G401 (cell line): ENCODE data around the gene OSBPL1A. TPM values are rescaled to one million over a fixed set of nuclear protein-coding genes. Genes with fewer than 3 reads are reported as not detected.

Experiments used
- DNase-seq: peaks from one replicate; pipeline ENCODE4 v3.0.0-alpha.2; 2015; ENCODE audit warnings: low spot score
- in situ Hi-C: cut with HindIII; loops from 2 replicates; pipeline ENCODE4 v1.10.0; 2016; ENCODE audit warnings: low sequenced_read_pairs, mixed read lengths
- total RNA-seq: library from RNA; depleted of rRNA; stranded (reverse); fragments of >200 nt; shearing (Covaris generic); gene quantifications from 2 replicates; pipeline ENCODE4 v1.2.3, GENCODE V29; 2014

OSBPL1A gene
- total RNA-seq, 1 experiment from 2014 or later: 75.8 TPM

DNA sequence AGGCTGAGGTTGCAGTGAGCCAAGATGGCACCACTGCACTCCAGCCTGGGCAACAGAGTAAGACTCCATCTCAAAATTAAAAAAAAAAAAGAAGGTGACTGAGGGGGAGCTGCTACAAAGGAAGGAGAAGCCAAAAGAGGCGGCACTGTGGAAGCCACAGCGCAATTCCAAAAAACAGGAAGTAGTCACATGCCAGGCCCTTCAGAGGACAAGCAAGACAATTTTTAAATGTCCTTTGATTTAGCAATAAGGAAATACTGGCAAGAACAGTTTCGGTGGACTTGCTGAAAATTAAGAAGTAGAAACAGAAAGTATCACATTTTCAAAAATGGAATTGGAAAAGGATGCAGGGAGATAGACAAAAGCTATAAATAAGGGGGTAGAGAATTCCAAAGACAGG lies 122.8 kb downstream of the OSBPL1A start:
- no peak for DNase-seq
- in situ Hi-C loops: no loop called here

- DNase-seq: no peak
- in situ Hi-C loops: no loop called here
These were observed 124.0 kb downstream of the OSBPL1A start for GRCh38 chr18:24273596-24273995.

GRCh38 chr18:24272229-24272525 lies 125.4 kb downstream of the OSBPL1A start:
- DNase-seq: no peak
- in situ Hi-C loops: no loop called here

- in situ Hi-C loops: no loop called here
- peak; percentile 56 for DNase-seq
These were observed 126.0 kb downstream of the OSBPL1A start for GRCh38 chr18:24271381-24272228.

DNA sequence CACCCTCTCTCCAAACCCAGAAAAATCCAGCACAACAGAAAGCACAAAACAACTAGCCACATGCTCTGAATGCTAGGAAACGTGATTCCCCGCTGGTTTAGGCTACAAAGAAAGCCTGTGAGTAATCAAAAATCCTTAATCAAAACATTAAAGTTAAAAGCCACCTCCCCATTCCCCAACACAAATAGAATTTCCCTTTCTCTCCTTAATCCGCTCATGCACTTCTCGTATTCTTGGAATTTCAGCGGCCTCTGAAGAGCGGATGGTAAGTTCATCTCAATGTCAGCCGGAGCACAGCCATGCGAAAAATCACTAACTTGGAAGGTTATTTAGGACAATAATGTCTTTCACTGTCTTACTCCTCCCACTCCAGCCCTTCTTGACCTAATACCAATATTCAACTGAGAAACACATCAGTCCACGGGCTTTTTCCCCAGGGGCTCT lies 126.7 kb downstream of the OSBPL1A start:
- in situ Hi-C loops: no loop called here

DNA sequence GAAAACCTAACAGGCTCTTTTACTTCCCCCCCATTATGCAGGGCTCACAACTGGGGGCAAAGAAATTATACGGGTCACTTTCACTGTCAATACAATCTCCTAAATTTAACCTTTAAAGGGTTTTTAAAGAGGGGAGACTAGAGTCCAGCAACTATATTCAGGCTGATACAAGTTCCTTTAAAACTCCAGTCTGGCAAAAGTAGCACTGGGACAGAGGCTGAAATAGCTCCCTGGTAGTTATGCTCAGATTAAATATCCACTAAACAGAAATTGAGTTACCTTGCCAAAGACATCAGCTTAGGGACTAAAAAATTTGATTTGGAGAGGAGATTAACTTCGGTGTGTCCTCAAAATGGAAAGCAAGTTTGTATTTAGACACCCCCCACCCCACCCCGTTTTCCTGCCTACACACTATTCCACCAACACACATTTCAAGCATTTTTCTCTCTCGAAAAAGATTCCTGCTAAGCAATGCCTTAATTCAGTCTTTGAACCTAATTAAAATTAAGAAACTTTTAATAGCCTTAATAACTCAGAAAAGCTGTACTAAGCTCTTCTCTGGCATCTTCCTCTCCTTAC lies 127.2 kb downstream of the OSBPL1A start:
- in situ Hi-C loops: no loop called here
- DNase-seq: no peak

More for the DNA sequence above, 126.7 kb downstream of the OSBPL1A start:
- peak; percentile 56 for DNase-seq

GRCh38 chr18:24268784-24269550 lies 128.7 kb downstream of the OSBPL1A start:
- DNase-seq: no peak

DNA sequence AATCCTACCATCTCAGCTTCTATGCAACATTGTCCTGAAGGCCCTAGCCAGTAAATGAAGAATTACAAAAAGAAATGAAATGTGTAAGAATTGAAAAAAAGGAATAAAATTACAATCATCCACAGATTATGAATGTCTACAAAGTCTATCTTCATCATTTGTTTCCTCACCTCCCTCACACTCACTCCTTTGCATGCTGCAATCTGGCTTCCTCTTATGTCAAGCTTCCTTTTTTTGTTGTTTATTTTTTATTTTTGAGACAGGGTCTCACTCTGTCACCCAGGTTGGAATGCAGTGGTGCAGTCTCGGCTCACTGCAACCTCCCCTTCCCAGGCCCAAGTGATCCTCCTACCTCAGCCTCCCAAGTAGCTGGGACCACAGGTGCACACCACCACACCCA lies 129.7 kb downstream of the OSBPL1A start:
- in situ Hi-C loops: no loop called here
- DNase-seq: no peak

More at GRCh38 chr18:24268784-24269550, 128.7 kb downstream of the OSBPL1A start:
- in situ Hi-C loops: no loop called here

GRCh38 chr18:24266131-24266530 lies 131.5 kb downstream of the OSBPL1A start:
- DNase-seq: no peak
- in situ Hi-C loops: no loop called here

- DNase-seq: no peak
- in situ Hi-C loops: no loop called here
These were observed 132.0 kb downstream of the OSBPL1A start for GRCh38 chr18:24265502-24266064.

GRCh38 chr18:24263050-24263449 lies 134.6 kb downstream of the OSBPL1A start:
- DNase-seq: no peak

DNA sequence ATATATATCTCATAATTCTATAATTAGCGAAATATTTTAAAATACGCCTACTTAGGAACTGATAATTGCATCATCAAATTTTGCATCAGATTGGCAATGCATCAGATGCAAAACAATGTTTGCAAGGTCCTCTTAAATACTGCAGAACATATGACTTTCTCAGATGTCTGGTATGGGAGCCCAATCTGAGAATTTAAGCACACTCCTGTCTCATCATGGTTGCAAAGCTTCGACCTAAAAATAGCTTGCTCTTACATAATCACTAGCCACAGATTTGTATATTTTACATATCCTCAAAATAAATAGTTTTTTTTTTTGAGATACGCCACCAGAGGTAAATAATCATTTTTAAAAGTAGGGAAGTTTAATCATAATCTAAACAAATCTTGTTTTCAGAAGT lies 135.5 kb downstream of the OSBPL1A start:
- DNase-seq: no peak

More at GRCh38 chr18:24263050-24263449, 134.6 kb downstream of the OSBPL1A start:
- in situ Hi-C loops: no loop called here

GRCh38 chr18:24259869-24260641 lies 137.6 kb downstream of the OSBPL1A start:
- in situ Hi-C loops: no loop called here
- no peak for DNase-seq

More for the DNA sequence above, 135.5 kb downstream of the OSBPL1A start:
- in situ Hi-C loops: no loop called here

GRCh38 chr18:24254071-24254470 lies 143.6 kb downstream of the OSBPL1A start:
- DNase-seq: no peak
- in situ Hi-C loops: no loop called here

DNA sequence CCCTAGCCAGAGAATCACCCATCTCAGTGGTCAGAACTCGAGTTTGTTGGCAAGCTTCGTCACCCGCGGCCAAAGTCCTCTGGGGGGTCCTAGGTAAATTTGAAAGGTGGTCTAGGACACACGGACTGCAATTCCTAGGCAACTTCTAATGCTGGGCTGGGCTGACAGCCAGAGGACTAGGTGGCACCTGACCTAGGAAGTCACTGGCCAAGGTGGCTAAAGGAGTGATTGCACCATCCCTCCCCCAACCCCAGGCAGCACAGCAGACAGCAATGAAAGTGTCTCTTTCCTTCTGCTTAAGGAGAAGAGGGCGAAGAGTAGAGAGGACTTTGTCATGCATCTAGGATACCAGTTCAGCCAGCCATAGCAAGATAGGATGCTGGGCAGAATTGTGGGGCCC lies 147.9 kb downstream of the OSBPL1A start:
- in situ Hi-C loops: no loop called here
- no peak for DNase-seq

DNA sequence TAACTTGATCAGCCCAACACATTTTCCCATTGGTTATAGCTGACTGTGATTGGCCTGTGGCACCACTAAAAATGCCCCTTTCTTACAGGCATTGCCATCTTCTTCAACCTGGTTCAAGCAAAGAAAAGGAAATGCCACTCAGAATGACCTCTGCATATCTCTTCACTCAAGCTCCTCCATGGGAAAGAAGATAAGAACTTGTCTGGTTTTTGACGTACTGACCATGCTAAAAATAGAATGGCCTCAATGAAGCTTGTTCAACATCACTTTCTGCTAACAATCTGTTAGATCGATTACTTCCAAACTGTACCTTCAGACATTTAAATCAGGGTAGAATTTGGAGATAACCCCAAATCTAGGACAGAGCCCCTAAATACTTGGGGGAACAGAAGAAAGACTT lies 149.3 kb downstream of the OSBPL1A start:
- DNase-seq: no peak
- in situ Hi-C loops: no loop called here

- in situ Hi-C loops: no loop called here
- DNase-seq: no peak
These were observed 151.5 kb downstream of the OSBPL1A start for GRCh38 chr18:24246143-24246542.

DNA sequence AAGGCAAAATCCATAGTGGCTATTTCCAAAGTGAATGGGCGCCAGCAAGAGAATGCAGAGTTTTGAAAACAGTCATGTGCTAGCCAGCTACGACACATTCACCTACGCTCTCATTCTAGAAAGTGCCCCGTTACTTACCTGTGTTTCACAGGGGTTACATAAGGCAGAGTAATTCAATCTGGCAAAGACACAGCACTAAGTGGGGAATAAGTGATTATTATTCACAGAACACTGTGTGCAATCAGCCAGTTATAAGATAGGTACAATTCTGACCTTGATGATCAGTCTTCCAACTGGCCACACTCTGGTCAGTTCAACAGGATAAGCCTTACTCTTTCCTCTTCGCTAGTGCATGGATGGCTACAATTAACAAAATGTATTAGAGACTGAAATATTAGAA lies 152.9 kb downstream of the OSBPL1A start:
- in situ Hi-C loops: no loop called here
- DNase-seq: no peak

- no peak for DNase-seq
- in situ Hi-C loops: no loop called here
These were observed 153.9 kb downstream of the OSBPL1A start for GRCh38 chr18:24243677-24244076.
